ENCODE results near the gene D2HGDH. TPM values are rescaled to one million over a fixed set of nuclear protein-coding genes. Genes with fewer than 3 reads are reported as not detected.

Gene D2HGDH
- total and polyA plus RNA-seq, 2 of the 13 experiments (the other 11 are each of a cell fraction or from before 2014, with no cell fraction given) = 19.2 to 20.3 TPM

GRCh38 chr2:241808051-241808720 is 73.8 kb downstream of the D2HGDH start (continued):
- TF ChIP-seq HNF1A (IDR thresholded peaks at IDR 0.05; ENCODE audit: low read depth) (no peak; the same call in 1 of the 2 replicates), HNF1A (CRISPR knock-in tag; IDR thresholded peaks at IDR 0.05; ENCODE audit: borderline replicate concordance) (no peak), EP300 (IDR thresholded peaks at IDR 0.05; ENCODE audit: low read depth in 2 of 2, low read length in 2 of 2) (0 out of 4 replicates have a peak, but pooled peaks of 1 of the 2 experiments have one; percentile 5), EP300 (CRISPR knock-in tag; IDR thresholded peaks at IDR 0.05; ENCODE audit: borderline replicate concordance) (no peak), KIAA2018 (CRISPR knock-in tag; IDR thresholded peaks at IDR 0.05; ENCODE audit: borderline replicate concordance) (0 out of 2 replicates have a peak, but pooled peaks have one; percentile 49), RAD51 (IDR thresholded peaks at IDR 0.05; ENCODE audit: borderline replicate concordance) (no peak), POLR2A (IDR thresholded peaks at IDR 0.05; ENCODE audit: insufficient read depth in 1 of 2, low read depth in 2 of 2, low read length in 2 of 2) (peak in 1 of 2 experiments; percentile 17; a peak in 1 of 4 replicates), ZC3H4 (CRISPR knock-in tag; IDR thresholded peaks at IDR 0.05; ENCODE audit: borderline replicate concordance) (peak; percentile 47; the same call in 1 of the 2 replicates), TERF1 (CRISPR knock-in tag; IDR thresholded peaks at IDR 0.05) (no peak), ZNF251 (CRISPR knock-in tag; IDR thresholded peaks at IDR 0.05) (no peak), ZFAT (CRISPR knock-in tag; conservative IDR thresholded peaks at IDR 0.05) (0 out of 2 replicates have a peak, but pooled peaks have one; percentile 73), ZNF20 (CRISPR knock-in tag; IDR thresholded peaks at IDR 0.05) (0 out of 2 replicates have a peak, but pooled peaks have one; percentile 23), ZBTB33 (CRISPR knock-in tag; IDR thresholded peaks at IDR 0.05) (no peak)

Measured in HepG2 (cell line).